Natural killer cell treated with Interleukin-12 subunit alpha and Interleukin-12 subunit beta and Interleukin-15 and Interleukin-18, amount 100 ng/mL, for 72 hours (primary cell): Measurements from ENCODE around the gene SAT1. TPM values are rescaled to one million over a fixed set of nuclear protein-coding genes. Genes with fewer than 3 reads are reported as not detected.

ENCODE experiments used
- ATAC-seq, 2 donors: fragments of 150-1000 bp; cut with Tn5 transposase in 1 of 2; sonication (Bioruptor Pico), chemical (Tn5 transposase) in 1 of 2; 2 replicates each; pipeline ENCODE4 v1.10.0; 2021
- DNase-seq: peaks from one replicate; pipeline ENCODE4 v3.0.0; 2022; ENCODE audit warnings: low spot score
- H3K27ac Mint-ChIP-seq, 2 donors: 1 replicate in 1 of 2; 2 replicates in 1 of 2; pipeline ENCODE4 v1.8.0; 2022; ENCODE audit warnings: mixed read lengths in 2 of 2, mild to moderate bottlenecking in 1 of 2, moderate library complexity in 1 of 2
- H3K27me3 Mint-ChIP-seq, 2 donors: 1 replicate in 1 of 2; 2 replicates in 1 of 2; pipeline ENCODE4 v1.8.0; 2022; ENCODE audit warnings: mixed read lengths in 2 of 2
- H3K36me3 Mint-ChIP-seq: one replicate; pipeline ENCODE4 v1.8.0; 2022; ENCODE audit warnings: mixed read lengths
- H3K4me1 Mint-ChIP-seq, 2 donors: 1 replicate in 1 of 2; 2 replicates in 1 of 2; pipeline ENCODE4 v1.8.0; 2022; ENCODE audit warnings: low read depth in 2 of 2, mixed read lengths in 2 of 2, mild to moderate bottlenecking in 1 of 2
- H3K4me3 Mint-ChIP-seq: one replicate; pipeline ENCODE4 v1.8.0; 2022; ENCODE audit warnings: mixed read lengths
- H3K9me3 Mint-ChIP-seq: 2 replicates; pipeline ENCODE4 v1.8.0; 2022; ENCODE audit warnings: mixed read lengths
- total RNA-seq, 2 donors: library from RNA; stranded (reverse); gene quantifications; one replicate each; pipeline ENCODE4 v1.2.3, GENCODE V29; 2022

The SAT1 gene
- total RNA-seq, 2 donors from 2014 or later, result 122 to 135 TPM

DNA sequence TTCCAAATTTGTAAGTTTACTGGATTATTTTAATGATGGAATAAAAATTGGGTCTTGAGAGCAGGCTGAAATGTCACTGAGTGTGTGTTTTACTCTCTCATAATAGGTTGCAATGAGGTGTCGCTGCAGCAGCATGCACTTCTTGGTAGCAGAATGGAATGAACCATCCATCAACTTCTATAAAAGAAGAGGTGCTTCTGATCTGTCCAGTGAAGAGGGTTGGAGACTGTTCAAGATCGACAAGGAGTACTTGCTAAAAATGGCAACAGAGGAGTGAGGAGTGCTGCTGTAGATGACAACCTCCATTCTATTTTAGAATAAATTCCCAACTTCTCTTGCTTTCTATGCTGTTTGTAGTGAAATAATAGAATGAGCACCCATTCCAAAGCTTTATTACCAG, 2.6 kb downstream of the SAT1 start:
- H3K9me3 Mint-ChIP-seq, result no peaks in the 10 kb centered on the region
- H3K27ac Mint-ChIP-seq, result peak overlapping the region; percentile 96 to 97
- DNase-seq (no peak), ATAC-seq (no peak)
- H3K4me3 Mint-ChIP-seq, result peak overlapping the region; percentile 96
- H3K4me1 Mint-ChIP-seq, result peaks cover 22 to 26% of the 10 kb centered on the region in 2 donors
- peaks cover 24% of the 10 kb centered on the region for H3K36me3 Mint-ChIP-seq
- no peaks in the 10 kb centered on the region for H3K27me3 Mint-ChIP-seq

DNA sequence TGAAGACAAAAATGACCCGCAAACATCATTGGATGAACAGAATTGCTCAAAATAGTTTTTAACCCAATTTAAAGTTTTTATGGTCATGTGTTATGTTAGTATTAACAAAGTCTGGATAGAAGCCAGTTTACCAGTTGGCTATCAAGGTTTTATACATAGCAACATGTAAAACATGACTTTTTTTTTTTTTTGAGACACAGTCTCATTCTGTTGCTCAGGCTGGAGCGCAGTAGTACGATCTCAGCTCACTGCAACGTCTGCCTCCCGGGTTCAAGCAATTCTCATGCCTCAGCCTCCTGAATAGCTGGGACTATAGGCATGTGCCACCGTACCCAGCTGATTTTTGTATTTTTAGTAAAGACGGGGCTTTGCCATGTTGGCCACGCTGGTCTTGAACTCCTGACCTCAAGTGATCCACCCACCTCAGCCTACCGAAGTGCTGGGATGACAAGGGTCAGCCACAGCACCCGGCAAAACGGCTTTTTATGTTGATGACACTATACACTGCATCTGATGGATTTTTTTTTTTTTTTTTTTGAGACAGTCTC, 3.4 kb downstream of the SAT1 start:
- Mint-ChIP-seq H3K4me1 (peaks cover 21 to 22% of the 10 kb centered on the region in 2 donors), H3K4me3 (no peak overlapping the region), H3K27ac (peak overlapping the region; percentile 96 to 97), H3K36me3 (peaks cover 24% of the 10 kb centered on the region), H3K9me3 (no peaks in the 10 kb centered on the region), H3K27me3 (no peaks in the 10 kb centered on the region)
- DNase-seq, result no peak
- ATAC-seq, result no peak

DNA sequence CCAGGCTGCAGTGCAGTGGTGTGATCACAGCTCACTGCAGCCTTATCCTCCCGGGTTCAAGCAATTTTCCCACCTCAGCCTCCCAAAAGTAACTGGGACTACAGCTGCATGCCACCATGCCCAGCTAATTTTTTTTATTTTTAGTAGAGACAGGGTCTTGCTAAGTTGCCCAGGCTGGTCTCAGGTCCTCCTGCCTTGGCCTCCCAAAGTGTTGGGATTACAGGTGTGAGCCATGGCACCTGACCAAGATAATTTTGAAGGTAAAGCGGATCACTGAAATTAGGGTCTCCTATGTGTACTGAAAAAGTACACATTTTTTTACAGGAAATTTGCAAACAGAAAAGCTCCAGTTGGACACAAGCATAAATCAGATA, 4.8 kb downstream of the SAT1 start:
- peaks cover 12 to 13% of the 10 kb centered on the region in 2 donors for H3K4me1 Mint-ChIP-seq
- no peak for DNase-seq
- H3K27ac Mint-ChIP-seq, result peak overlapping the region in 1 of 2 donors; percentile 29
- H3K27me3 Mint-ChIP-seq, result no peaks in the 10 kb centered on the region
- no peak overlapping the region for H3K4me3 Mint-ChIP-seq
- ATAC-seq, result no peak
- H3K9me3 Mint-ChIP-seq, result no peaks in the 10 kb centered on the region
- peaks cover 24% of the 10 kb centered on the region for H3K36me3 Mint-ChIP-seq

DNA sequence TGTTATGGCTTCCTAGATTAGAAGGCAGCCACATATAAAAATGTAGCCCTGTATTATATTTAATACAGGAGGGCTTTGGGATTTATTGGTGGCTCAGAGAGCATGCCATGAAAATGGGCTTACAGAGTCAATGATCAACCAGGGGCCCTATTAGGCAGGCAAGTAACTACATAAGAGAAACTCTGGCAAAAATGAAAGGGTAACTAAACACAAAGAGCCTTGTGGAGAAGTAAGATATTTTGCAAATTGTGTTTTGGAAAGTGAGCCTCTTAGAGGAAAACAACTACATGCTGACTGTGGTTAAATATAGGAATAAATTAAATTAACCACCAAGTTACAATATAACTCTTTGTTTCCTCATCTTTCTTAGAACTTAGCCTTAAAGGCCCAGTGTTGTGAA, 5.5 kb downstream of the SAT1 start:
- H3K27ac Mint-ChIP-seq, result peak overlapping the region in 1 of 2 donors; percentile 29
- H3K9me3 Mint-ChIP-seq, result no peaks in the 10 kb centered on the region
- ATAC-seq, result no peak
- H3K27me3 Mint-ChIP-seq, result peaks cover 0 to 5% of the 10 kb centered on the region in 2 donors
- no peak for DNase-seq
- peaks cover 24% of the 10 kb centered on the region for H3K36me3 Mint-ChIP-seq
- H3K4me1 Mint-ChIP-seq, result peaks cover 11% of the 10 kb centered on the region in 2 donors
- no peak overlapping the region for H3K4me3 Mint-ChIP-seq

DNA sequence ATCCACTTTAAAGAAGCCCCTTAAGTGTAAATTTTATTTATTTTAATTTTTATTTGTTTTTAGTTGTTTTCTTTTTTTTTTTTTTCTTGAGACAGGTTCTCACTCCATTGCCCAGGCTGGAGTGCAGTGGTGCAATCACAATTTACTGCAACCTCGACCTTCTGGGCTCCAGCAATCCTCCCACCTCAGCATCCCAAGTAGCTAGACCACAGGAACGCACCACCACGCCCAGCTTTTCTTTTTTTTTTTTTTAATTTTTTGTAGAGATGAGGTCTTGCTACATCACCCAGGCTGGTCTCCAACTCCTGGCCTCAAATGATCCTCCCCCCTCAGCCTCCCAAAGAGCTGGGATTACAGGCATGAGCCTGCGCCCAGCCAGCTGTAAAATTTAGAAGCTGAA, 6.0 kb downstream of the SAT1 start:
- no peak for ATAC-seq
- no peak overlapping the region for H3K27ac Mint-ChIP-seq
- peaks cover 8% of the 10 kb centered on the region in 2 donors for H3K4me1 Mint-ChIP-seq
- no peak overlapping the region for H3K4me3 Mint-ChIP-seq
- H3K9me3 Mint-ChIP-seq, result no peaks in the 10 kb centered on the region
- peaks cover 0 to 5% of the 10 kb centered on the region in 2 donors for H3K27me3 Mint-ChIP-seq
- no peak for DNase-seq
- H3K36me3 Mint-ChIP-seq, result peaks cover 20% of the 10 kb centered on the region

DNA sequence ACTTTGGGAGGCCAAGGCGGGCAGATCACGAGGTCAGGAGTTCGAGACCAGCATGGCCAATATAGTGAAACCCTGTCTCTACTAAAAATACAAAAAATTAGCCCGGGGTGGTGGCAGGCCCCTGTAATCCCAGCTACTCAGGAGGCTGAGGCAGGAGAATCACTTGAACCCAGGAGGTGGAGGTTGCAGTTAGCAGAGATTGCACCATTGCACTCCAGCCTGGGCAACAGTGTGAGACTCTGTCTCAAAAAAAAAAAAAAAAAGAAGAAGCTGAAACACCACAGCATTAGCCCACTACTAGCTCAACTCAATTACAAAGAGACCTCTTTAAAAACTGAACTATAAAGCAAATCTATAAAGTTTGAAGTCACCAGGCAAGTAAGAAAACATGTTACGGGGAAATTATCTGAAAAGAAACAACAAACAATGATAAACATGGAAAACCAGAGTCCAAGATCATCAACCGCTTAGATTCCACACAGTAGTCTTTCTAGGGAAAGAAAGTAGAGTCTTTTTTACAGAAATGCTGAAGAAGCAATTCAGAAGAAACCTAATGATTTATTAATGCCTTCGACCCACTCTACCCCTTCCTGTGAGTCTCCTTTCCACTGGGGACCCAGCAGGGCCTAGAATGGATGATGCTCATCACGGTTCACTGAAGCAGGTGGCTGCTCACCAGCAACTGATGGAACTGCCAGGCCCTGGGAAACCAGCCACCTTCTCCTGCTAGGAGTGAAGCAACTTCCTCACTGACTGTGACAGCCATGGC, 6.6 kb downstream of the SAT1 start:
- ATAC-seq, result no peak
- no peak for DNase-seq
- Mint-ChIP-seq H3K36me3 (peaks cover 14% of the 10 kb centered on the region), H3K4me3 (no peak overlapping the region), H3K4me1 (peaks cover 2 to 8% of the 10 kb centered on the region in 2 donors), H3K27ac (no peak overlapping the region), H3K27me3 (peaks cover 0 to 5% of the 10 kb centered on the region in 2 donors), H3K9me3 (no peaks in the 10 kb centered on the region)

DNA sequence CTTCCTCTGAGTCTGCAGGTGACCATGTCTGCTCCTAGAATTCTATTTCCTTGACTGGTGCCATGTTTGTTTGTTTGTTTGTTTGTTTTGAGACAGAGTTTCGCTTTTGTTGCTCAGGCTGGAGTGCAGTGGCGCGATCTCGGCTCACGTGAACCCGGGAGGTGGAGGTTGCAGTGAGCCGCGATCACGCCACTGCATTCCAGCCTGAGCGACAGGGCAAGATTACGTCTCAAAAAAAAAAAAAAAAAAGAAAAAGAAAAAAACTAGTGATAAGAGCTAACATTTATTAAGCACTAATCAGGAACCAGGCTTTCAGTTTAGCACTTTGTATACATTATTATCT, 7.2 kb downstream of the SAT1 start:
- no peaks in the 10 kb centered on the region for H3K9me3 Mint-ChIP-seq
- H3K4me1 Mint-ChIP-seq, result peaks cover 0 to 7% of the 10 kb centered on the region in 2 donors
- no peak overlapping the region for H3K27ac Mint-ChIP-seq
- H3K36me3 Mint-ChIP-seq, result peaks cover 8% of the 10 kb centered on the region
- no peak for ATAC-seq
- H3K4me3 Mint-ChIP-seq, result no peak overlapping the region
- DNase-seq, result no peak
- peaks cover 0 to 5% of the 10 kb centered on the region in 2 donors for H3K27me3 Mint-ChIP-seq

DNA sequence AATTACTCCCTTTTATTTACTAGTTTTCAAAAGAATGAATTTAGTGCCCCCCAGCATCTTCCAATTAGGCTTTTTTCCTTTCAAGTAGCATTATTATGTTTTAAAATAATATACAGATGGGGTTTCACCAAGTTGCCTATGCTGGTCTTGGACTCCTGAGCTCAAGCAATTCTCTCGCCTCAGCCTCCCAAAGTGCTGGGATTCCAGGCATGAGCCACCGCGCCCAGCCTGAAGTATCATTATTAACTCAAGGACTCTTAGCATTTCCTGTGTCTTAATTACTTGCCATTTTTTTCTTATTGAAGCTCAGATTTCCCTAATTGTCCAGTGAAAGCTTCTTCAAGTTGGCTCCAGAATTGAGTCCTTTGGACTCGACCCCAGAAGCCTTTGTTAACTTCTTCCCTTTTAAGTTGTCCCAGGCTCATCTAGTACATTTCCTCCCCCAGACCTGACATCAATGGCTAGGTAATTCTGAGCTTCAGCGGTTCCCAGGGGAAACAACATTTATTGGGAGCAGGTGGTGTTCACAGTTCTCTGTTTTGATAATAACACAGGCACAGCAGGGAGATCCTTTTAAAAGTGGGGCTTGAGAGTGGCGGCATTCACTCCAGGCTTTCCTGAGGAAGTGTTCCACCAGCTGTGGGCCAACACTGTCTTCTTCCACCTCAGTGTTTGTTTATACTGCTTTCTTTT, 10.0 kb downstream of the SAT1 start:
- H3K27me3 Mint-ChIP-seq, result peaks cover 0 to 7% of the 10 kb centered on the region in 2 donors
- H3K27ac Mint-ChIP-seq, result no peak overlapping the region
- ATAC-seq, result no peak
- H3K36me3 Mint-ChIP-seq, result no peaks in the 10 kb centered on the region
- H3K4me3 Mint-ChIP-seq, result no peak overlapping the region
- H3K4me1 Mint-ChIP-seq, result no peaks in the 10 kb centered on the region
- no peaks in the 10 kb centered on the region for H3K9me3 Mint-ChIP-seq
- no peak for DNase-seq

DNA sequence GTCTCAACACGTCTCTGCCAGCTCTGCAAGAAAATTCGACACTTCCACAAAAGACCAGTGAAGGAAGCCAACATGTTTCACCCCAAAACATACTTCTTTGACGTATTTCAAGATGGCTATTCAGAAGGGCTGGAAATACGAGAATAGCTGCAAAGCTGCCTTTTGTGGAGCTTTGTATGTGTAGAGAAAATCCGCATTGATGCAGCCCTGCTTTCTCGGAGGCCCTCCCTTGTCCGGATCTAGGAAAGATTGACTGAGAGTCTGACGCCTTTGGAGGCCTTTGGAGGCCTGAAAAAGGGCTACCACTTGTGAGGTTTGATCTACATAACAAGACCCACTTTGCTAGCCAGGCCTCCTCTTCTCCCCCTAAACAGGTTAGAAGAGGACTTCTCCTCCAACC, 12.2 kb downstream of the SAT1 start:
- Mint-ChIP-seq H3K4me3 (no peak overlapping the region), H3K4me1 (no peaks in the 10 kb centered on the region), H3K9me3 (no peaks in the 10 kb centered on the region), H3K36me3 (no peaks in the 10 kb centered on the region), H3K27me3 (peaks cover 0 to 7% of the 10 kb centered on the region in 2 donors), H3K27ac (no peak overlapping the region)
- no peak for ATAC-seq
- no peak for DNase-seq

DNA sequence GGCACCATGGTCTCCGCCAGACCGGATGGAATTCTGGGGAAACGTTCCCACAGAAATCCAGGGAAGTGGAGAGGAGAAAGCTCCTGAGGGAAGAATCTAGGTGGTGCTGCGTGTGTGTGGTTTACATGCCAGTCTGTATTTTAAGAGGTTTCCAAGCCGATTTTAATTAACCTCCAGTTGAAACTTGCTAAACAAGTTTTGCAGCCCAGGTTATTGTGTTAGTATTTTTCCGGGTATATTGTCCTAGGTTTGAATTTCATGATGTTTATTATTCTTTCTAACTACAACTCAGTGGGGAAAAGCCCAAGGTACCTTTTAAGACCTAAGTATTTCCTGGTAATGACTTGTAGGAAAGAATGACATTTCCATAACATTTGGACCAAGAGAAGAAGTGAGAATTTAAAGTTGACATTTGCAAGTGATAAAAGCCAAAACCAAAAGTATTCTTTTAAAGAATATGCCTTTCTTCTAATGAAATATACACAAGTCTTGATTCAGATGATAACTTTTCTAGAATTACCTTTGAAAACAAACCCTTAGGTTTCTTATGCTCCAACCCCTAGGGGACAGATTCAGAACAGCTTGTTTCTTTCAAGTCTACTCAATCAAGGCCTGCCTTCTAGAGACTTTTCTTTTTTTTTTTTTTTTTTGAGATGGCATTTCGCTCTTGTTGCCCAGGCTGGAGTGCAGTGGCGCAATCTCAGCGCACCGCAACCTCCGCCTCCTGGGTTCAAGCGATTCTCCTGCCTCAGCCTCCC, 14.6 kb downstream of the SAT1 start:
- Mint-ChIP-seq H3K4me1 (no peaks in the 10 kb centered on the region), H3K27ac (no peak overlapping the region), H3K36me3 (no peaks in the 10 kb centered on the region), H3K4me3 (no peak overlapping the region), H3K27me3 (peaks cover 0 to 7% of the 10 kb centered on the region in 2 donors), H3K9me3 (no peaks in the 10 kb centered on the region)
- no peak for DNase-seq
- ATAC-seq, result no peak

DNA sequence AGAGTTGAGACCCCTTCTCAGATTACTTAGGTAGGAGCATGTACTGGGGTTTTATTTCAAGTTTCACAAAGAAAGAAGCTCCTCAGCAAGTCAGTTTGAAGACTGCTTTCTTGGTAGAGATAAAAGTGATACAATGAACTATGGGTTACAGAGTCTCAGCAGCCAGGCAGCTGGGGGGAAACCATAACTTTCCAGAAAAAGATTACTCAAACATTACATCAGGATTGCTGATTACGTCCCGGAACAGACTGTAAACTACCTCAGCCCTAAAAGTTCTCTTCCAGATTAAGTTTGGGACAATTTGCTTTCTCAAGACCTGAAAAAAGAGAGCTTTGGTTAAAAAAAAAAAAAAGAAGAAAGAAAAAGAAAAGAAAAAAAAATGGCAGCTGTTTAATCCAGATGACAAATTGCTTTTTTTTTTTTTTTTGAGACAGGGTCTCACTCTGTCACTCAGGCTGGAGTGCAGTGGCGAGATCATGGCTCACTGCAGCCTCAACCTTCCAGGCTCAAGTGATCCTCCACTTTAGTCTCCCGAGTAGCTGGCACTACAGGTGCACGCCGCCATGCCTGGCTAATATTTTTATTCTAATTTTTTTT, 16.6 kb downstream of the SAT1 start:
- ATAC-seq, result no peak
- no peak overlapping the region for H3K4me3 Mint-ChIP-seq
- H3K27me3 Mint-ChIP-seq, result peaks cover 0 to 5% of the 10 kb centered on the region in 2 donors

DNA sequence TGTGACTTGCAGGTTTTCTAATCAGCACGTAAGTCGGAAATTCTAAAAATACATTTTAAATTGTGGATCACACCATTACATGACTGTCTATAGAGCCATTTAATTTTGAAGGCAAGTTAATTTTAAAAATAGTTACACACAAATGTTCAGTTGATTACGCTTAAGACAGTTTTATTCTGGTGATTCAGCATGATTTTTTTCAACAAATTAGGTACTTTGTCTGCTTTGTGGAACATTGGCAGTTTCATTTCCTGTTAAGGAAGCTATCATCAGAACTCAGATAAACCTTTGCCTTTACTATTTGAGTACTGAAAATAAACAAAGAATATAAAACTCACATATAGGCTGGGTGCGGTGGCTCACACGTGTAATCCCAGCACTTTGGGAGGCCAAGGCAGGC, 19.5 kb downstream of the SAT1 start:
- Mint-ChIP-seq H3K4me3 (no peak overlapping the region), H3K36me3 (no peaks in the 10 kb centered on the region), H3K27me3 (peaks cover 0 to 5% of the 10 kb centered on the region in 2 donors), H3K4me1 (peaks cover 0 to 3% of the 10 kb centered on the region in 2 donors), H3K9me3 (no peaks in the 10 kb centered on the region), H3K27ac (no peak overlapping the region)
- DNase-seq (no peak), ATAC-seq (no peak)

More for the DNA sequence above, 16.6 kb downstream of the SAT1 start:
- Mint-ChIP-seq H3K9me3 (no peaks in the 10 kb centered on the region), H3K27ac (no peak overlapping the region), H3K36me3 (no peaks in the 10 kb centered on the region), H3K4me1 (peaks cover 0 to 3% of the 10 kb centered on the region in 2 donors)
- no peak for DNase-seq

DNA sequence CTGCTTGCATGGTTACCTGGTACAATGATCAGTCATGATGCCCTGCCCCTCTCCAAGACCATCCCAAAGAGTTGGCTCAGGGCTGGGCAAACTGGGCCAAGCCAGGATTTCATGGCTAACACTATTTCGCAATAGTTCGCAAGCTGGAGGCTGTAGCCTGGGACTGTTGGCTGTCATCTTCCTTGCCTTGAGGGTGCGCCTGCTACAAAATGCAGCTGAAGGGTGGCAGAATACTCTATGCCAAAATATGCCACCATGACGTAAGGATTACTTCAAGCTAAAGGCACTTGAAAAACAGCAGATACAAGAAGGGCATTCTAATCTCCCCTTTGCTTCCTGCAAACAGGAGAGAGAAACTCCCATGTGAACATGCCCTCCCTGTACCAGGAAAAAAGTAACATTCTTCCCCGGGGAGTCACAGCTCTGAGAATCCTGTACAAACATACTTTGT, 21.0 kb downstream of the SAT1 start:
- H3K27ac Mint-ChIP-seq, result no peak overlapping the region
- H3K9me3 Mint-ChIP-seq, result no peaks in the 10 kb centered on the region
- no peaks in the 10 kb centered on the region for H3K36me3 Mint-ChIP-seq
- no peak for ATAC-seq
- peaks cover 0 to 3% of the 10 kb centered on the region in 2 donors for H3K4me1 Mint-ChIP-seq
- H3K27me3 Mint-ChIP-seq, result peaks cover 0 to 5% of the 10 kb centered on the region in 2 donors
- no peak overlapping the region for H3K4me3 Mint-ChIP-seq
- no peak for DNase-seq
